Measurements from ENCODE around the gene STRN4. TPM values are rescaled to one million over a fixed set of nuclear protein-coding genes. Genes with fewer than 3 reads are reported as not detected.

Gene STRN4
- polyA plus RNA-seq, 5 donors, result 62.2 to 105 (median 80.3) TPM

DNA sequence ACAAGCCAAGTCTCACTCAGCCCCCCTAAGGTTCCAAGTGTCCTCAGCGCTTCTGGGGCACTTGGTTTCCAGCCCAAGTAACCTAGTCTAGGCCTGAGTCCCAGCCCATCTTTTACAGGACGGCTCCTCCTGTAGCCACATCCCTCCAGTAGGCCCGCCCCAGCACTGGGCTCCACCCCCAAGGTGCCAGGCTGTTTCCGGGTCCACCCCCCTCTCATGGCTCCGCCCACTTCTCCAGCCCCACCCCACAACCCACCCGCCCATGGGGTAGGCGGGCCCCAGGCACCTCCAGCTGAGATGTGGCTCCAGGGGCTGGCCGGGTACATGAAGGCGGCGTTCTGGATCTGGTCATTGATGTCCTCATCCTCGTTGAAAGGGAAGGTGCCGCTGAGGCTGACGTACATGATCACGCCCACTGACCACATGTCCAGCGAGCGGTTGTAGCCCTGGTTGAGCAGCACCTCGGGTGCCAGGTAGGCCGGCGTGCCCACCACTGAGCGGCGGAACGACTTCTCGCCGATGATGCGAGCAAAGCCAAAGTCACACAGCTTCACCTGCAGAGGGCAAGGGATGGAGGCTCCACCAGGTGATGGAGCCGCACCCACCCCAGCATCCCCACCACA is 68.0 kb downstream of the STRN4 start:
- no peak for DNase-seq

DNA sequence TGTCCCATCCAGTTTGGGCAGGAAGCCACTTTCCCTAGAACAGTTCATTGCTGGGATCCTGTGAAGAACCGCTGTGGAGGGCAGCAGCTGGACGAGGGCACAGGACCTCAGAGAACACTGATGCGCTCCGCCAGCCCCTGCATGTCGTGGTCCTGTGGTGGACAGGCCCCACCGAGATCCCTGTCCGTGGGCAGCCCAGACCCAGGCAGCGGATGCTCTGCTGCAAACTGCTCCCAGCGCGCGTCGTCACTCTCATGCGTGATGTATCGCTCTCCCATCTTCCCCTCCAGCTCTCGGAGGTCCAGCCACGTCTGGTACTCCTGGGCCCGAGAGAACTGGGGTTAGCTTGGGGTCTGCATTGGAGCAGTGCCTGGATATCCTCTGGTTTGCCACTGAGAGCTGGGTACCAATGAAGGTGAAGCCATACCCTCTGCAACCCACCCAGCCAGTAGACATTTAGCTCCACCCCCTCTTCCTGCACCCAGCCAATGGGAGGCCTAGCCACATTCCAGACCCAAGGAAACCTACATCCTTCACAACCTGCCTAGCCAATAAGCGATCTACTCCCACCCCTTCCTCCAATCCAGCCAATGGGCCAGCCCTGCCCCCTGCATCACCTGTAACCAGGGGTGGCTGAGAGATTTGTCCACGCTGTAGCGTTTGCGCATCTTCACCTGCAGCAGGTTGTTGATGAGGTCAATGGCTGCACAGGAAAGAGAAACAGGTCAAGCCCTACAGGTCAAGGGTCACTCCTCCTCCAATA is 71.7 kb downstream of the STRN4 start:
- no peak for DNase-seq

DNA sequence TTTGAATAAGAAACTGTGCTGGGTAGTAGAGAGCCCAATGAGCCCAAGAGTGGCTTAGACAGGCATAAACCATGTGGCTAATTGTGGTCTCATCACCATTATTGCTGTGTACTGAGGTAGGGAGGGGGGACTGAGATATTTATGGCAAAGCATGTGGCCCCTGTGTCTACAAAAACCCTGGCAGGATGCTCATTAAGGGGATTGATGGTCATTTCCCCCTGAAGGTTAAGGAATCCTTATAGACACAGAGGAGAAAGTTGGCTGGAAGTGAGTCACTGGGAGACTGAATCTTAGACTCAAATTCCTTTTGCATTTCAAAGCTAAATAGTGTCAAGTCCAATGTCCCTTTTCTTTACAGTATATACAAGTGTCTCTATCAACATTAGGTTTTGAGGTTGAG is 75.4 kb downstream of the STRN4 start:
- no peak for DNase-seq

Other genes starting within 250 kb of the STRN4 start
- gene CALM3, start 145.1 kb downstream of the STRN4 start, polyA plus RNA-seq (ENCODE audit: insufficient read depth in 1 of 5, insufficient read length in 5 of 5, low replicate concordance in 1 of 5), result 100 to 1,000 TPM; 341 to 478 (median 376) TPM
- gene PTGIR, start 121.4 kb downstream of the STRN4 start, polyA plus RNA-seq (ENCODE audit: insufficient read depth in 1 of 5, insufficient read length in 5 of 5, low replicate concordance in 1 of 5), result 10 to 100 TPM in 4 of 5 donors, 1 to 10 TPM in 1; 7.6 to 13.6 (median 11.9) TPM
- gene GNG8, start 110.2 kb downstream of the STRN4 start, polyA plus RNA-seq (ENCODE audit: insufficient read depth in 1 of 5, insufficient read length in 5 of 5, low replicate concordance in 1 of 5), result 10 to 100 TPM in 2 of 5 donors, 1 to 10 TPM in 3; 6.7 to 12.3 (median 7.0) TPM
- gene DACT3, start 85.3 kb downstream of the STRN4 start, polyA plus RNA-seq (ENCODE audit: insufficient read depth in 1 of 5, insufficient read length in 5 of 5, low replicate concordance in 1 of 5), result 10 to 100 TPM; 40.7 to 56.2 (median 45.9) TPM
- gene PRKD2, start 29.3 kb downstream of the STRN4 start, polyA plus RNA-seq (ENCODE audit: insufficient read depth in 1 of 5, insufficient read length in 5 of 5, low replicate concordance in 1 of 5), result 10 to 100 TPM; 33.7 to 59.4 (median 54.0) TPM
- 10 to 100 TPM; 20.0 to 30.4 (median 24.5) TPM for gene FKRP, start 393 bp downstream of the STRN4 start, polyA plus RNA-seq (ENCODE audit: insufficient read depth in 1 of 5, insufficient read length in 5 of 5, low replicate concordance in 1 of 5)
- 100 to 1,000 TPM in 1 of 5 donors, 10 to 100 TPM in 4; 67.2 to 103 (median 73.2) TPM for gene SLC1A5, start 42.1 kb upstream of the STRN4 start, polyA plus RNA-seq (ENCODE audit: insufficient read depth in 1 of 5, insufficient read length in 5 of 5, low replicate concordance in 1 of 5)
- gene AP2S1, start 104.4 kb upstream of the STRN4 start, polyA plus RNA-seq (ENCODE audit: insufficient read depth in 1 of 5, insufficient read length in 5 of 5, low replicate concordance in 1 of 5), result 100 to 1,000 TPM in 3 of 5 donors, 10 to 100 TPM in 2; 85.0 to 132 (median 108) TPM
- 10 to 100 TPM; 36.7 to 45.7 (median 41.0) TPM for gene ARHGAP35, start 114.5 kb upstream of the STRN4 start, polyA plus RNA-seq (ENCODE audit: insufficient read depth in 1 of 5, insufficient read length in 5 of 5, low replicate concordance in 1 of 5)

Data from right lung (tissue), 5 donors.